K562 (cell line): ENCODE data around the gene CTPS2. TPM values are rescaled to one million over a fixed set of nuclear protein-coding genes. Genes with fewer than 3 reads are reported as not detected.

Source experiments
- ATAC-seq: fragments of 200-7000 bp; cut with Tn5 transposase; 3 replicates; pipeline ENCODE4 v1.9.1; 2020; ENCODE audit warnings: moderate library complexity
- BruUV-seq: library from RNA; stranded (reverse); fragments of 400-500 nt; replicated peaks from 2 replicates; lab custom pipeline; 2021; lab: Mats Ljungman, UMichigan
- CTCF ChIA-PET: fragments of 300-600 bp; formaldehyde crosslinking; extraction: SDS; loops from one replicate; lab custom pipeline; 2021; ENCODE audit warnings: low intra/inter-chr PET ratio; lab: Yijun Ruan, JAX
- POLR2A ChIA-PET: fragments of 300-600, 350-650 bp; sonication (Branson Sonifier 250); formaldehyde crosslinking; extraction: SDS; loops from one replicate; lab custom pipeline; 2021; ENCODE audit warnings: antibody characterized with exemption, inconsistent platforms; lab: Yijun Ruan, JAX
- DNase-seq, 4 experiments: peaks; one replicate each; pipeline versions ENCODE4 v3.0.0 to v3.0.0-alpha.2; 2011 to 2018; ENCODE audit warnings: low spot score in 3 of 4, mixed read lengths in 3 of 4; ENCODE audit errors: extremely low read depth in 1 of 4
- FAIRE-seq: peaks from 2 replicates; lab custom pipeline; 2011; peaks lifted over from hg19 to GRCh38; lab: Jason Lieb, UNC
- H2AFZ ChIP-seq: 2 replicates; pipeline ENCODE4 v1.6.0; 2011; ENCODE audit warnings: low read depth, low read length, control low read depth, inconsistent platforms
- H3K27ac ChIP-seq: fragments of 200-600 bp; 3 replicates; pipeline ENCODE4 v1.8.0; 2011; ENCODE audit warnings: low read depth, mild to moderate bottlenecking, control low read depth, inconsistent platforms, low read length, moderate library complexity, mixed read lengths; ENCODE audit errors: extremely low read depth
- H3K27me3 ChIP-seq, 2 experiments: fragments of 300-600 bp in 1 of 2; 2 replicates in 1 of 2; 3 replicates in 1 of 2; pipeline versions ENCODE4 v1.6.0 to v1.8.0; 2011; ENCODE audit warnings: inconsistent platforms in 2 of 2, low read length in 2 of 2, mild to moderate bottlenecking in 1 of 2, mixed read lengths in 1 of 2, moderate library complexity in 1 of 2; ENCODE audit not compliant: control insufficient read depth in 2 of 2, insufficient read depth in 2 of 2
- H3K36me3 ChIP-seq: fragments of 300-600 bp; 3 replicates; pipeline ENCODE4 v1.8.0; 2011; ENCODE audit warnings: mild to moderate bottlenecking, low read length, inconsistent platforms; ENCODE audit not compliant: control insufficient read depth, insufficient read depth
- H3K4me1 ChIP-seq, 2 experiments: fragments of 200-600 bp in 1 of 2; replicated peaks in 1 of 2; 2 replicates in 1 of 2; 3 replicates in 1 of 2; pipeline versions ENCODE4 v1.5.1 to v1.8.0; 2011; ENCODE audit warnings: inconsistent platforms in 2 of 2, low read length in 2 of 2, mild to moderate bottlenecking in 1 of 2, mixed read lengths in 1 of 2, moderate library complexity in 1 of 2; ENCODE audit not compliant: control insufficient read depth in 2 of 2, insufficient read depth in 2 of 2
- H3K4me2 ChIP-seq: 2 replicates; pipeline ENCODE4 v1.6.1; 2011; ENCODE audit warnings: low read length, control low read depth, inconsistent platforms, mixed read lengths; ENCODE audit not compliant: insufficient read depth
- H3K4me3 ChIP-seq: fragments of 200-600 bp; sonication (generic), shearing (Covaris generic); 2 replicates; pipeline ENCODE4 v1.5.1; 2016; ENCODE audit warnings: control low read depth, inconsistent platforms
- H3K79me2 ChIP-seq: fragments of 200-600 bp; 3 replicates; pipeline ENCODE4 v1.8.0; 2011; ENCODE audit warnings: low read length, inconsistent platforms; ENCODE audit not compliant: control insufficient read depth, insufficient read depth
- H3K9ac ChIP-seq, 2 experiments: 2 replicates each; pipeline versions ENCODE4 v1.6.0 to v1.6.1; 2011; ENCODE audit warnings: low read depth in 2 of 2, low read length in 2 of 2, control low read depth in 1 of 2, inconsistent platforms in 1 of 2, mild to moderate bottlenecking in 1 of 2, mixed read lengths in 1 of 2; ENCODE audit not compliant: insufficient read depth in 1 of 2
- H3K9me1 ChIP-seq: one replicate; pipeline ENCODE4 v1.6.0; 2011; ENCODE audit warnings: inconsistent platforms, mild to moderate bottlenecking, low read length, moderate library complexity; ENCODE audit not compliant: control insufficient read depth, insufficient read depth
- H3K9me3 ChIP-seq: replicated peaks from 2 replicates; pipeline ENCODE4 v1.5.1; 2011; ENCODE audit warnings: low read depth, low read length, inconsistent platforms; ENCODE audit not compliant: control insufficient read depth, insufficient read depth
- H4K20me1 ChIP-seq: replicated peaks from 2 replicates; pipeline ENCODE4 v1.6.1; 2011; ENCODE audit warnings: low read length, inconsistent platforms, mixed read lengths; ENCODE audit not compliant: control insufficient read depth, insufficient read depth
- ATF7 ChIP-seq: fragments of 450-650 bp; IDR thresholded peaks from 2 replicates; pipeline ENCODE4 v1.7.1; 2014; ENCODE audit warnings: mild to moderate bottlenecking, moderate library complexity
- CBFA2T2 ChIP-seq: fragments of 450-650 bp; conservative IDR thresholded peaks from 2 replicates; pipeline ENCODE4 v1.6.1; 2017; ENCODE audit warnings: mild to moderate bottlenecking
- CBX2 ChIP-seq: fragments of 200-600 bp; sonication (generic); IDR thresholded peaks from one replicate; pipeline ENCODE4 v1.6.1; 2012; ENCODE audit warnings: mild to moderate bottlenecking, low read length, inconsistent platforms; ENCODE audit not compliant: insufficient read depth, poor library complexity, severe bottlenecking
- ELF1 ChIP-seq: fragments of 200-800 bp; sonication (Bioruptor generic); IDR thresholded peaks from 2 replicates; pipeline ENCODE4 v1.6.1; 2016; ENCODE audit warnings: missing genetic modification characterization, missing compliant biosample characterization
- HDAC3 ChIP-seq: fragments of 450-650 bp; IDR thresholded peaks from 2 replicates; pipeline ENCODE4 v1.6.1; 2018; ENCODE audit warnings: borderline replicate concordance, mild to moderate bottlenecking, moderate library complexity; ENCODE audit not compliant: partially characterized antibody
- KDM2B ChIP-seq: fragments of 250-450 bp; sonication (Bioruptor Pico); IDR thresholded peaks from 2 replicates; pipeline ENCODE4 v1.8.0; 2021; ENCODE audit warnings: mild to moderate bottlenecking, moderate library complexity
- MYC ChIP-seq, 2 experiments: fragments of 250-450 bp in 1 of 2; sonication (Bioruptor Pico) in 1 of 2; IDR thresholded peaks; 2 replicates each; pipeline versions ENCODE4 v1.5.1 to v1.6.1; 2012 to 2021; ENCODE audit warnings: low read depth in 2 of 2, borderline replicate concordance in 1 of 2, improper control_type of control experiment in 1 of 2, low read length in 1 of 2, mild to moderate bottlenecking in 1 of 2, moderate library complexity in 1 of 2
- SIN3B ChIP-seq: fragments of 450-650 bp; IDR thresholded peaks from 2 replicates; pipeline ENCODE4 v1.6.1; 2017; ENCODE audit warnings: low read depth, mild to moderate bottlenecking, moderate library complexity
- STAT5A ChIP-seq: IDR thresholded peaks from 2 replicates; pipeline ENCODE4 v1.6.1; 2012; ENCODE audit warnings: low read length, inconsistent platforms, borderline replicate concordance
- ZBTB8A ChIP-seq: fragments of 450-650 bp; IDR thresholded peaks from 2 replicates; pipeline ENCODE4 v1.6.1; 2018; ENCODE audit warnings: mild to moderate bottlenecking, moderate library complexity; ENCODE audit not compliant: partially characterized antibody
- ZNF316 ChIP-seq: fragments of 450-650 bp; IDR thresholded peaks from 2 replicates; pipeline ENCODE4 v1.6.1; 2016
- ZNF644 ChIP-seq: fragments of 200-800 bp; sonication (Bioruptor generic); IDR thresholded peaks from 2 replicates; pipeline ENCODE4 v1.6.1; 2016; ENCODE audit warnings: low read depth, missing genetic modification characterization, missing compliant biosample characterization
- WGBS: fragments of 100-300 bp; shearing (Covaris generic); methylation state at CpG from one replicate; pipeline ENCODE4 v1.1.6; 2016; ENCODE audit warnings: low coverage, mixed read lengths; ENCODE audit not compliant: insufficient coverage; ENCODE audit errors: missing lambda C conversion rate; 5-methylcytosine and 5-hydroxymethylcytosine counted together
- in situ Hi-C: fragments of 300-500 bp; cut with MboI; formaldehyde crosslinking; loops from 4 replicates; pipeline ENCODE4 v1.15.0; 2018; ENCODE audit warnings: inconsistent platforms, mixed read lengths
- intact Hi-C: fragments of 100-400 bp; cut with micrococcal nuclease; formaldehyde crosslinking; loops from 2 replicates; pipeline ENCODE4 v1.14.2; 2022
- polyA plus RNA-seq, 8 experiments: library from polyadenylated mRNA; depleted of rRNA in 4 of 8; stranded (reverse) in 5 of 8; unstranded in 3 of 8; fragments of >200 nt; fragmentation: Nextera tagmentation in 2 of 8; fragmentation: Illumina TruSeq in 1 of 8; extraction: Ambion mirVana in 2 of 8; extraction: Trizol in 1 of 8; gene quantifications; 2 replicates each; pipeline versions ENCODE4 v1.2.1 to v1.2.3, GENCODE V29; 2011 to 2014; ENCODE audit warnings: inconsistent platforms in 1 of 8, missing spikeins in 1 of 8
- total RNA-seq, 7 experiments: library from RNA; depleted of rRNA in 6 of 7; stranded (reverse); fragments of >200 nt in 6 of 7; fragmentation: Illumina TruSeq in 2 of 7; extraction: Trizol in 2 of 7; gene quantifications; 2 replicates each; pipeline versions ENCODE4 v1.2.1 to v1.2.3, GENCODE V29; 2011 to 2021; ENCODE audit warnings: low replicate concordance in 1 of 7
- TF ChIP-seq, protein P1 (sequence below), 2 experiments: fragments of 450-650 bp; IDR thresholded peaks; 2 replicates each; pipeline ENCODE4 v1.6.1; 2018; ENCODE audit warnings: mild to moderate bottlenecking in 2 of 2, low read depth in 1 of 2; ENCODE audit not compliant: partially characterized antibody in 2 of 2

The CTPS2 gene
- total and polyA plus RNA-seq, 9 of the 15 experiments (the other 6 are each of a cell fraction or from before 2014, with no cell fraction given), result 5.4 to 19.5 (median 14.1) TPM

DNA sequence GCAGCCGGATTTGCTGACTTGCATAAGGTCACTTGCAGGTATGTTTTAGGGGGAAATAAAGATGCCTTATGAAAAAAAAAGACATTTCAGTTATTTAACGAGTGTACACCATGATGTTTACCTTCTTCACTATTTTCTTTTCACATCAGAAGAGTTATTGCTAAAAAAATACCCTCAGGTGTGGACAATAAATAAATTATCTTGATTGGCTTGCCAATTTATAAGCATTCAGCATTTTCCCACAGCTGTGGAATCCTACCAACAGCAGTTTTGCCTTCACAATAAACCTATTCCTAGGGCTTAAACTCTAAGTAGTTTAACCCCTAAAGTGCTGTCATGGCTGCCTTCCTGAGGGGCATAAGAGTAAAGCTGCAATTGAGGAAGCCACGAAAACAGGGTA, 145.9 kb downstream of the CTPS2 start:
- in situ Hi-C loops, result no loop called here
- CTCF ChIA-PET, result no interaction called here
- H3K9me1 ChIP-seq, result no peaks in the 10 kb centered on the region
- H3K9me3 ChIP-seq, result no peaks in the 10 kb centered on the region
- no peak overlapping the region for H2AFZ ChIP-seq
- no peak overlapping the region for H3K4me3 ChIP-seq
- no TSS peak for BruUV-seq
- H3K9ac ChIP-seq, result no peak overlapping the region
- no peaks in the 10 kb centered on the region for H3K36me3 ChIP-seq
- no peaks in the 10 kb centered on the region; a peak in 1 of 5 replicates for H3K4me1 ChIP-seq
- H3K79me2 ChIP-seq, result no peaks in the 10 kb centered on the region
- FAIRE-seq (no peak), ATAC-seq (no peak)
- H3K27ac ChIP-seq, result no peak overlapping the region
- TF ChIP-seq KDM2B (CRISPR knock-in tag), result no peak
- TF ChIP-seq ZNF316, result 0 out of 2 replicates have a peak, but pooled peaks have one; percentile 4
- TF ChIP-seq, all 486 proteins: peak for 1
- Histone ChIP-seq H3K27me3 (no peaks in the 10 kb centered on the region), H3K4me2 (no peak overlapping the region), H4K20me1 (no peaks in the 10 kb centered on the region)
- POLR2A ChIA-PET, result no interaction called here
- intact Hi-C loops, result no loop called here
- WGBS, result 7% methylated on average over 3 of the region's 3 CpGs
- no peak for DNase-seq

DNA sequence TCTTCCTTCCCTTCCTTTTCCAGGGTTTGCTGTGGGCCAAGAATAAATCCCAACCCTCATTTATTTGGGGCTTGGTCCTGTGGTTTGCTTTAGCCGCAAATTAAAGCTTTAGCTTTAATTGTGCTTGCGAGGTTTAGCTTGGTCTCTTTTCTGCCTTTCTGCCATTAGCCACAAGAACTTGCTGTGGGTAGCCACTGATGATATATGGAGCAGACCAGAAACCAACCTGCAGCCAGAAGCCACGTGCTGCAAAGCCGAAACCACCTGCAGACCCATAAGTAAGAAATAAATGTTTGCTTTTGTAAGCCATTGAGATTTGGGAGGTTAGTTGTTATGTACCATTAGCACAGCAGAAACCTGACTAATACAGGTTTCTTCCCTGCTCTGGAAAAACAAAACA, 152.3 kb downstream of the CTPS2 start:
- Histone ChIP-seq H3K9me1 (no peaks in the 10 kb centered on the region), H3K9ac (no peak overlapping the region), H3K79me2 (no peaks in the 10 kb centered on the region), H2AFZ (no peak overlapping the region), H3K4me1 (no peaks in the 10 kb centered on the region), H4K20me1 (no peaks in the 10 kb centered on the region), H3K4me3 (no peak overlapping the region), H3K36me3 (no peaks in the 10 kb centered on the region), H3K27ac (no peak overlapping the region), H3K4me2 (no peak overlapping the region), H3K27me3 (no peaks in the 10 kb centered on the region; a peak in 1 of 5 replicates), H3K9me3 (no peaks in the 10 kb centered on the region)
- WGBS, result 0% methylated on average over 4 of the region's 4 CpGs
- BruUV-seq, result no TSS peak
- in situ Hi-C loops, result no loop called here
- intact Hi-C loops, result no loop called here
- DNase-seq, result no peak
- ChIA-PET POLR2A (no interaction called here), CTCF (no interaction called here)
- ATAC-seq, result no peak
- FAIRE-seq, result no peak
- TF ChIP-seq ELF1 (tag) (no peak), CBX2 (no peak), HDAC3 (no peak), SIN3B (no peak), ZBTB8A (no peak), ATF7 (no peak), CBFA2T2 (no peak), ZNF644 (tag) (no peak), KDM2B (CRISPR knock-in tag) (no peak), MYC (IDR thresholded peaks at IDR 0.05; ENCODE audit: low read depth, low read length) (no peak), MYC (CRISPR knock-in tag; IDR thresholded peaks at IDR 0.05; ENCODE audit: borderline replicate concordance, low read depth) (no peak), STAT5A (no peak)
- TF ChIP-seq, protein P1, sequence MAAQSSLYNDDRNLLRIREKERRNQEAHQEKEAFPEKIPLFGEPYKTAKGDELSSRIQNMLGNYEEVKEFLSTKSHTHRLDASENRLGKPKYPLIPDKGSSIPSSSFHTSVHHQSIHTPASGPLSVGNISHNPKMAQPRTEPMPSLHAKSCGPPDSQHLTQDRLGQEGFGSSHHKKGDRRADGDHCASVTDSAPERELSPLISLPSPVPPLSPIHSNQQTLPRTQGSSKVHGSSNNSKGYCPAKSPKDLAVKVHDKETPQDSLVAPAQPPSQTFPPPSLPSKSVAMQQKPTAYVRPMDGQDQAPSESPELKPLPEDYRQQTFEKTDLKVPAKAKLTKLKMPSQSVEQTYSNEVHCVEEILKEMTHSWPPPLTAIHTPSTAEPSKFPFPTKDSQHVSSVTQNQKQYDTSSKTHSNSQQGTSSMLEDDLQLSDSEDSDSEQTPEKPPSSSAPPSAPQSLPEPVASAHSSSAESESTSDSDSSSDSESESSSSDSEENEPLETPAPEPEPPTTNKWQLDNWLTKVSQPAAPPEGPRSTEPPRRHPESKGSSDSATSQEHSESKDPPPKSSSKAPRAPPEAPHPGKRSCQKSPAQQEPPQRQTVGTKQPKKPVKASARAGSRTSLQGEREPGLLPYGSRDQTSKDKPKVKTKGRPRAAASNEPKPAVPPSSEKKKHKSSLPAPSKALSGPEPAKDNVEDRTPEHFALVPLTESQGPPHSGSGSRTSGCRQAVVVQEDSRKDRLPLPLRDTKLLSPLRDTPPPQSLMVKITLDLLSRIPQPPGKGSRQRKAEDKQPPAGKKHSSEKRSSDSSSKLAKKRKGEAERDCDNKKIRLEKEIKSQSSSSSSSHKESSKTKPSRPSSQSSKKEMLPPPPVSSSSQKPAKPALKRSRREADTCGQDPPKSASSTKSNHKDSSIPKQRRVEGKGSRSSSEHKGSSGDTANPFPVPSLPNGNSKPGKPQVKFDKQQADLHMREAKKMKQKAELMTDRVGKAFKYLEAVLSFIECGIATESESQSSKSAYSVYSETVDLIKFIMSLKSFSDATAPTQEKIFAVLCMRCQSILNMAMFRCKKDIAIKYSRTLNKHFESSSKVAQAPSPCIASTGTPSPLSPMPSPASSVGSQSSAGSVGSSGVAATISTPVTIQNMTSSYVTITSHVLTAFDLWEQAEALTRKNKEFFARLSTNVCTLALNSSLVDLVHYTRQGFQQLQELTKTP (IDR thresholded peaks at IDR 0.05; ENCODE audit: low read depth in 1 of 2, partially characterized antibody in 2 of 2), result no peak
